CD4-positive, alpha-beta T cell treated with Interferon alpha-2 for 1 hour (primary cell): ENCODE data around the gene IGSF23.

Source experiments
- DNase-seq, 2 donors: peaks; one replicate each; pipeline ENCODE4 v3.0.0-alpha.2; 2020 to 2022

Gene IGSF23

GRCh38 chr19:44643605-44644401 lies 30.4 kb downstream of the IGSF23 start, which contains the start of gene PVR:
PVR (plus strand) TSS chr19:44643910; CDS start chr19:44644097, 187 bp downstream.
- DNase-seq: peak; percentile 14 to 32

DNA sequence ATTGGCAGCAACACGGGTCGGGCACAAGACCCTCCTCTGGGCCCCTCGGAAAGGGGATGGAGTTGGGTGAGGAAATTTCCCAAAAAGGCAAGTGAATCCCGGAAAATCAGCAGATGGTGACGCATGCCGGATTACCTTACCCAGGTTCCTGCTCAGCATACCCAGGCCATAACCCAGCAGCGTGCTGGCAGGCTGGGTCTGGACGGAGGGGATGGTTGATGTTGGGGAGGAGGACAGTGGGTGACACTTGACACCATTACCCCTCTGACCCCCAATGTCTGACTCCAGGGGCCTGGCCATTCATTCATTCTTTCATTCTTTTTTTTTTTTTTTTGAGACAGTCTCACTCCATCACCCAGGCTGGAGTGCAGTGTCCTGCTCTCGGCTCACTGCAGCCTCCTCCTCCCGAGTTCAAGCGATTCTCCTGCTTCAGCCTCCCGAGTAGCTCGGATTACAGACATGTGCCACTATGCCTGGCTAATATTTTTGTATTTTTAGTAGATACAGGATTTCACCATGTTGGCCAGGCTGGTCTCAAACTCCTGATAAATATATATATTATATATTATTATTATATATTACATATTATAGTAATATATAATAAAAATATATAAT lies 31.1 kb downstream of the IGSF23 start:
- DNase-seq: no peak

GRCh38 chr19:44645407-44646048 lies 32.2 kb downstream of the IGSF23 start:
- no peak for DNase-seq

DNA sequence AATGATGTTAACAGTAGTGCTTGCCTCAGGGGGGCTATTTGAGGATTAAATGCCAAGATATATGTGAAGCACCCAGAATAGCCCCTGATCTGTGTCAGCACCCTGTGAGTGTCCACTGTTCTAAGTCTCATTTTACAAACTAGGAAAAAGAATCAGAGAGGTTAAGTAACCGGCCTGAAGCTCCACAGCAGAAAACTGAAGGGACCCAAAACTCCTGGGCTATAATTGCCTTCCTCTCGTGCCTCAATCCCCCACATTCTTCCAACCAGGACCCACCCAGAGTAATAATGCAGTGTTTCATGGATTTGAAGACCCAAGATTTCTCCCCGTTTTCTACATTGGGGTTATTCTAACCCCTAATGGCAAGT lies 32.7 kb downstream of the IGSF23 start:
- DNase-seq: no peak

DNA sequence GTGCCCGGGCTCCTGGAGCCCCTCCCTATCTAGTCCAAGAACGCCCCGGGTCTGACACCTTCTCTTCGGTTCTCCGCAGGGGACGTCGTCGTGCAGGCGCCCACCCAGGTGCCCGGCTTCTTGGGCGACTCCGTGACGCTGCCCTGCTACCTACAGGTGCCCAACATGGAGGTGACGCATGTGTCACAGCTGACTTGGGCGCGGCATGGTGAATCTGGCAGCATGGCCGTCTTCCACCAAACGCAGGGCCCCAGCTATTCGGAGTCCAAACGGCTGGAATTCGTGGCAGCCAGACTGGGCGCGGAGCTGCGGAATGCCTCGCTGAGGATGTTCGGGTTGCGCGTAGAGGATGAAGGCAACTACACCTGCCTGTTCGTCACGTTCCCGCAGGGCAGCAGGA lies 33.8 kb downstream of the IGSF23 start:
- no peak for DNase-seq

GRCh38 chr19:44648631-44649251 lies 35.4 kb downstream of the IGSF23 start:
- DNase-seq: no peak

DNA sequence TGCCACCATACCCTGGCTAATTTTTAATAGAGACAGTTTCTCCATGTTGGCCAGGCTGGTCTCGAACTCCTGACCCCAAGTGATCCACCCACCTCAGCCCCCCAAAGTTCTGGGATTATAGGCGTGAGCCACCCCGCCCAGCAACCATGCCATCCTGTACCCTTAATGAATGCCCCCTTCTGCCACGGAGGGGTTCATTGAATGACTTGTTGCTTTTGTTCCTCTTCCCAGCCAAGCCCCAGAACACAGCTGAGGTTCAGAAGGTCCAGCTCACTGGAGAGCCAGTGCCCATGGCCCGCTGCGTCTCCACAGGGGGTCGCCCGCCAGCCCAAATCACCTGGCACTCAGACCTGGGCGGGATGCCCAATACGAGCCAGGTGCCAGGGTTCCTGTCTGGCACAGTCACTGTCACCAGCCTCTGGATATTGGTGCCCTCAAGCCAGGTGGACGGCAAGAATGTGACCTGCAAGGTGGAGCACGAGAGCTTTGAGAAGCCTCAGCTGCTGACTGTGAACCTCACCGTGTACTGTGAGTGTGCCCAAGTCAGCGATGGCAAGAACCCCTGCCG lies 36.3 kb downstream of the IGSF23 start:
- no peak for DNase-seq

GRCh38 chr19:44653343-44653742 lies 40.0 kb downstream of the IGSF23 start:
- no peak for DNase-seq

- DNase-seq: peak; percentile 79 to 86
These were observed 40.8 kb downstream of the IGSF23 start for GRCh38 chr19:44653977-44654774.

DNA sequence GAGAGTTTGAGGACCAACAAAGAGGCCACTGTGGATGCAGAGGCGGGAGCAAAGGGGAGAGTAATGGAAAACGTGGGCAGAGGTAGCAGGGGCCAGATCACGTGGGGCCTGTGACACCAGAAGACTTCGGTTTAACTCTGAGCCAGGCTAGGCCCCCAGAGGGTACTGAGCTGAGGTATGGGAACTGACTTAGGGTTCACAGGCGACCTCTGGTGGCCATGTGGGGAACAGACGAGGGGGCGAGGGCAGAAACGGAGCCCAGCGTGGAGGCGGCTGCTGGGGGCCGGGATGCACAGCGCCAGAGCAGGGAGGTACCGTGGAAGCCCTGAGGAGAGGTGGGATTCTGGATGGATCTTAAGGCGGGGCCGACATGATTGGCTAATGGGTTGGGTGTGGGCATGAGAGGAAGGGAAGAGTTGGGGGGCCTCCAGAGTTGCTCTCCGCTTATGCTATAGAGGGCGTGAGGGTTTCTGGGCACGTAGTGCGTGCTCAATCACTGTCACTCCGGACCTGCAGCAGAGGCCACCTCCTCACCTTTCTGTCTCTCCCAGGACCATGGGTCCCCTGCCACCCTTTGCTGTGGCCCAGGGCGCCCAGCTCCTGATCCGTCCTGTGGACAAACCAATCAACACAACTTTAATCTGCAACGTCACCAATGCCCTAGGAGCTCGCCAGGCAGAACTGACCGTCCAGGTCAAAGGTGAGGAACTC lies 44.0 kb downstream of the IGSF23 start:
- peak; percentile 59 to 63 for DNase-seq

GRCh38 chr19:44658069-44658733 lies 44.8 kb downstream of the IGSF23 start:
- DNase-seq: no peak

DNA sequence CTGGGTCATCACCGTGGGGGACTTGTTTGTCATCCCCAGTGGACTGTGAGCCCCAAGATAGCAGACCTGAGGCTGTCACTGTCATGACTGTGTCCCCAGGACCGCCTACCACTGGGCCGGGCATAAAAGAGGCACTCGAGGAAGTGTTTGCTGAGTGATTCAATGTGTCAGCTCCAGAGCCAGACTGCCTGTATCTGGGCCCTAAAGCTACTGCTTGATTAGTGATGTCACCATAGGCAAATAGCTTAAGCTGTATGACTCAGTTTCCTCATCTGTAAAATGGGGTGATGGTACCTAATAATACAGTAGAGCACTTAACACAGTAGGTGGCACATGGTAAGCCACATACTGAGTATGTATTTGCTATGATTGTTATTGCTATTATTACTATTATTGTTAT lies 46.7 kb downstream of the IGSF23 start:
- no peak for DNase-seq

DNA sequence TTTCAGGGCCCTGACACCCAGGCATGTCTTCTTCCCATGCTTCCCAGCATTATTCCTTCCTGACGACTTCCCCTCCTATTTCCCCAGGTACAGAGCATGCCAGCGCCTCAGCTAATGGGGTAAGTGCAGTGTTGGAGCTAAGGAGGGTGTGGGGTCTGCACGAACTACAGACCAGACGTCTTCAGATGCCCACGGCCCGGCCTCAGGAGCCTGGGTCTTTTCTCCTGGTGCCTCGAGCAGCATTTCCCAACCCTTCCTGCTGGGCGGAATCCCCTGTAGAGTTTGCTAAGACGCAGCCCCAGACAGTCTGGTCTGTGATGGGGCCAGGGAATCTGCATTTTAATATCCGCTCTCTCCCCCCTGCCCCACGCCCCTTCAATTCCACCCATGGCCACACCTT lies 47.8 kb downstream of the IGSF23 start:
- DNase-seq: no peak

DNA sequence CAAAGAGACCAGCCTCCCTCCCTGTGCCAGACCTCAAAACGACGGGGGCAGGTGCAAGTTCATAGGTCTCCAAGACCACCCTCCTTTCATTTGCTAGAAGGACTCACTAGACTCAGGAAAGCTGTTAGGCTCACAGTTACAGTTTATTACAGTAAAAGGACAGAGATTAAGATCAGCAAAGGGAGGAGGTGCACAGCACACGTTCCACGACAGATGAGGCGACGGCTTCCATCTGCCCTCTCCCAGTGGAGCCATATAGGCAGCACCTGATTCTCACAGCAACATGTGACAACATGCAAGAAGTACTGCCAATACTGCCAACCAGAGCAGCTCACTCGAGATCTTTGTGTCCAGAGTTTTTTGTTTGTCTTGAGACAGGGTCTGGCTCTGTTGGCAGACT lies 48.5 kb downstream of the IGSF23 start:
- no peak for DNase-seq

DNA sequence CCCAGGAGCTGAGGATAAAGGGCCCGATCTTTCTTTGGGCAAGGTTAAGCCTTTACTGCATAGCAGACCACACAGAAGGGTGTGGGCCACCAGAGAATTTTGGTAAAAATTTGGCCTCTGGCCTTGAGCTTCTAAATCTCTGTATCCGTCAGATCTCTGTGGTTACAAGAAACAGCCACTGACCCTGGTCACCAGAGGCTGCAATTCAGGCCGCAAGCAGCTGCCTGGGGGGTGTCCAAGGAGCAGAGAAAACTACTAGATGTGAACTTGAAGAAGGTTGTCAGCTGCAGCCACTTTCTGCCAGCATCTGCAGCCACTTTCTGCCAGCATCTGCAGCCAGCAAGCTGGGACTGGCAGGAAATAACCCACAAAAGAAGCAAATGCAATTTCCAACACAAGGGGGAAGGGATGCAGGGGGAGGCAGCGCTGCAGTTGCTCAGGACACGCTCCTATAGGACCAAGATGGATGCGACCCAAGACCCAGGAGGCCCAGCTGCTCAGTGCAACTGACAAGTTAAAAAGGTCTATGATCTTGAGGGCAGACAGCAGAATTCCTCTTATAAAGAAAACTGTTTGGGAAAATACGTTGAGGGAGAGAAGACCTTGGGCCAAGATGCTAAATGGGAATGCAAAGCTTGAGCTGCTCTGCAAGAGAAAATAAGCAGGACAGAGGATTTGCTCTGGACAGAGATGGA lies 49.5 kb downstream of the IGSF23 start:
- no peak for DNase-seq

GRCh38 chr19:44663996-44664395 lies 50.6 kb downstream of the IGSF23 start:
- no peak for DNase-seq

DNA sequence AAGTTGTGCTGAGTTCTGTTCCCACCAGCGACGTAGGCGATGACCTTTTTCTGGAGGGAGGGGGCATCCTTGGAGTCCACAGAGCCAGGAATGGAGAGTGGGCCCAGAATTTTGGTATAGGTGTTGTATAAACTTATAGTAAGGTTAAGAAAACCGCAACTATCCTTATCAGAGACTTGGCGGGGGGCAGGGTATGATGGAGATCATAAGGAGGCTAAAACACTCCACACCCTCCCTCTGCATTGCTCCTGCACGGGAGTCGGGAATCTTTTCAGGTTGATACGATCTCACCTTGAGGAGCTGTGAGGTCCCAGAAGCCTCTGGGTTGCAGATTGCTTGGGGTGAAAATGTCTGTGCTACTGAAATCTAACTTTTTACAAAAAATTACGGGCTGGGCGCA lies 51.6 kb downstream of the IGSF23 start:
- no peak for DNase-seq

DNA sequence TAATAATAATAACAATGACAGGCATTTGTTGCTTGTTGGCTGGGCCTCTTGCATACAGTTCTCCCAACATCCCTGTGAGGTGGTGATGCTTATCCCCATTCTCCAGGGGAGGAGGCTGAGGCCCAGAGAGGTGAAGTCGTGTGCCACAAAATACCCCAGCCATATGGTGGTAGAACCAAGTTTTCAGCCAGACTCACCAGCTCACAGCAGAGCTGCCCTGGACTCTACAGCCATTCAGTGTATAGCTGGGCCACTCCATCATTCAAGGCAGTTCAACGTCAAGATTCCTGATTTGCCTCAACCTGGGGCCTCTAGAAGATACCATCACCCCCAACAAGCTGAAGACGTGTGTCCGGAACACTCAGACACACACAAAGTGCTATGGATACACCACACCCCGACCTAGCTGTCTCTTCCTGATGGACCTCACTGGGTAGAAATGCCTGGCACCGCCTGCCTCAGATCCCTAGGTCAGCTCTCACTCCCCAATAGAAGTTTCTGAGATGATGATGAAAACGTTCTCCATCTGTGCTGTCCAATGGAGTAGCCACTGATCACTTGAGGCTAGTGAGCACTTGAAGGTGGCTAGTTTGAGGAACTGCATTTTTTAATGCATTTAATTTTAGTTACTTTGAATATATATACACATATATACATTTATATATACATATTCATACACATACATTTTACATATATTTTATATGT lies 53.6 kb downstream of the IGSF23 start:
- no peak for DNase-seq

GRCh38 chr19:44668985-44669764 lies 55.8 kb downstream of the IGSF23 start:
- no peak for DNase-seq
